GM23338 (cell line): ENCODE data around the gene PHTF2. TPM values are rescaled to one million over a fixed set of nuclear protein-coding genes. Genes with fewer than 3 reads are reported as not detected.

Experiments
- ATAC-seq: fragments of 200-7000 bp; cut with Tn5 transposase; 3 replicates; pipeline ENCODE4 v1.9.1; 2020
- DNase-seq: peaks from one replicate; pipeline ENCODE4 v3.0.0-alpha.2; 2015; ENCODE audit warnings: low spot score
- H2AFZ ChIP-seq: fragments of 200-600 bp; sonication (generic); 2 replicates; pipeline ENCODE4 v1.8.0; 2016; ENCODE audit warnings: antibody characterized with exemption, mild to moderate bottlenecking, moderate library complexity
- H3F3A ChIP-seq: fragments of 200-600 bp; sonication (generic); replicated peaks from 2 replicates; pipeline ENCODE4 v1.8.0; 2017; ENCODE audit warnings: antibody characterized with exemption, mixed run types, low read depth
- H3K27ac ChIP-seq: fragments of 200-600 bp; sonication (generic); 2 replicates; pipeline ENCODE4 v1.6.1; 2016; ENCODE audit warnings: low read depth
- H3K27me3 ChIP-seq: fragments of 200-600 bp; sonication (generic); 2 replicates; pipeline ENCODE4 v1.8.0; 2016; ENCODE audit warnings: mild to moderate bottlenecking, mixed run types, moderate library complexity; ENCODE audit not compliant: insufficient read depth
- H3K36me3 ChIP-seq: fragments of 200-600 bp; sonication (generic); 2 replicates; pipeline ENCODE4 v1.8.0; 2016; ENCODE audit warnings: mild to moderate bottlenecking; ENCODE audit not compliant: insufficient read depth
- H3K4me1 ChIP-seq: fragments of 200-600 bp; sonication (generic); 2 replicates; pipeline ENCODE4 v1.8.0; 2016; ENCODE audit warnings: mild to moderate bottlenecking, moderate library complexity; ENCODE audit not compliant: insufficient read depth
- H3K4me2 ChIP-seq: fragments of 200-600 bp; sonication (generic); 2 replicates; pipeline ENCODE4 v1.7.1; 2017; ENCODE audit warnings: mixed run types
- H3K4me3 ChIP-seq: fragments of 200-600 bp; sonication (generic); 2 replicates; pipeline ENCODE4 v1.6.1; 2016; ENCODE audit warnings: mixed run types
- H3K79me2 ChIP-seq: fragments of 200-600 bp; sonication (generic); replicated peaks from 2 replicates; pipeline ENCODE4 v1.8.0; 2017; ENCODE audit warnings: mild to moderate bottlenecking; ENCODE audit not compliant: insufficient read depth
- H3K9me2 ChIP-seq: fragments of 200-600 bp; sonication (generic); 2 replicates; pipeline ENCODE4 v1.8.0; 2017; ENCODE audit not compliant: insufficient read depth
- H4K20me1 ChIP-seq: fragments of 200-600 bp; sonication (generic); replicated peaks from 2 replicates; pipeline ENCODE4 v1.8.0; 2017; ENCODE audit warnings: mild to moderate bottlenecking; ENCODE audit not compliant: insufficient read depth
- H3K27ac Mint-ChIP-seq: 2 replicates; pipeline ENCODE4 v1.8.0; 2020; ENCODE audit warnings: inconsistent platforms, mild to moderate bottlenecking, moderate library complexity, mixed read lengths
- H3K27me3 Mint-ChIP-seq: 3 replicates; pipeline ENCODE4 v1.8.0; 2022; ENCODE audit warnings: low read depth, mild to moderate bottlenecking, moderate library complexity, mixed read lengths, inconsistent platforms; ENCODE audit not compliant: insufficient read depth, poor library complexity
- H3K36me3 Mint-ChIP-seq: 3 replicates; pipeline ENCODE4 v1.8.0; 2021; ENCODE audit warnings: low read depth, mild to moderate bottlenecking, inconsistent platforms, moderate library complexity, mixed read lengths
- H3K4me1 Mint-ChIP-seq: 3 replicates; pipeline ENCODE4 v1.8.0; 2020; ENCODE audit warnings: mild to moderate bottlenecking, inconsistent platforms, mixed read lengths
- H3K4me3 Mint-ChIP-seq: 3 replicates; pipeline ENCODE4 v1.8.0; 2021; ENCODE audit warnings: moderate library complexity, mild to moderate bottlenecking, inconsistent platforms, mixed read lengths
- H3K9me3 Mint-ChIP-seq: 3 replicates; pipeline ENCODE4 v1.8.0; 2020; ENCODE audit warnings: moderate library complexity, mild to moderate bottlenecking, inconsistent platforms, mixed read lengths
- CREB1 ChIP-seq: fragments of 250-450 bp; sonication (Bioruptor Pico); IDR thresholded peaks from 2 replicates; pipeline ENCODE4 v1.5.0; 2020; ENCODE audit warnings: low read depth, mild to moderate bottlenecking, moderate library complexity
- CTCF ChIP-seq, 2 experiments: fragments of 200-600 bp in 1 of 2; sonication (generic) in 1 of 2; conservative IDR thresholded peaks; 2 replicates each; pipeline versions ENCODE4 v1.5.1 to v1.6.1; 2016 to 2017; ENCODE audit warnings: antibody characterized with exemption in 2 of 2, low read depth in 2 of 2, mild to moderate bottlenecking in 2 of 2, moderate library complexity in 1 of 2
- ETS1 ChIP-seq: IDR thresholded peaks from 2 replicates; pipeline ENCODE4 v1.6.1; 2016; ENCODE audit warnings: antibody characterized with exemption
- EZH2 ChIP-seq: fragments of 200-600 bp; sonication (generic); IDR thresholded peaks from one replicate; pipeline ENCODE4 v1.8.0; 2017; ENCODE audit warnings: antibody characterized with exemption, mild to moderate bottlenecking, low read depth; ENCODE audit not compliant: unreplicated experiment
- JUNB ChIP-seq: IDR thresholded peaks from one replicate; pipeline ENCODE4 v1.6.1; 2016; ENCODE audit warnings: antibody characterized with exemption; ENCODE audit not compliant: unreplicated experiment
- NANOG ChIP-seq: IDR thresholded peaks from 2 replicates; pipeline ENCODE4 v1.6.1; 2016; ENCODE audit warnings: antibody characterized with exemption, borderline replicate concordance
- POLR2AphosphoS5 ChIP-seq: IDR thresholded peaks from 2 replicates; pipeline ENCODE4 v1.6.1; 2016; ENCODE audit warnings: antibody characterized with exemption, low read depth
- REST ChIP-seq: IDR thresholded peaks from one replicate; pipeline ENCODE4 v1.6.1; 2018; ENCODE audit warnings: antibody characterized with exemption; ENCODE audit not compliant: unreplicated experiment
- STAT1 ChIP-seq: IDR thresholded peaks from one replicate; pipeline ENCODE4 v1.6.1; 2016; ENCODE audit warnings: antibody characterized with exemption; ENCODE audit not compliant: unreplicated experiment
- ZNF462 ChIP-seq: fragments of 250-450 bp; sonication (Bioruptor Pico); IDR thresholded peaks from 2 replicates; pipeline ENCODE4 v1.5.0; 2020; ENCODE audit warnings: mild to moderate bottlenecking, moderate library complexity
- polyA plus RNA-seq: library from polyadenylated mRNA; unstranded; fragments of >200 nt; fragmentation: Nextera tagmentation; extraction: Ambion mirVana; gene quantifications from 2 replicates; pipeline ENCODE4 v1.2.1, GENCODE V29; 2016
- total RNA-seq: library from RNA; depleted of rRNA; stranded (reverse); fragments of >200 nt; shearing (Covaris generic); gene quantifications from 2 replicates; pipeline ENCODE4 v1.2.3, GENCODE V29; 2014

The PHTF2 gene
- total and polyA plus RNA-seq, 2 experiments from 2014 or later = 14.6 to 24.1 TPM

- no peaks in the 10 kb centered on the region for H3K4me1 ChIP-seq
- H3K79me2 ChIP-seq = no peaks in the 10 kb centered on the region
- ATAC-seq = no peak
- no peaks in the 10 kb centered on the region for H4K20me1 ChIP-seq
- H3K4me2 ChIP-seq = no peak overlapping the region
- no peaks in the 10 kb centered on the region for H3K36me3 ChIP-seq
- H3K9me3 Mint-ChIP-seq = no peaks in the 10 kb centered on the region
- no peaks in the 10 kb centered on the region for H3K27me3 ChIP-seq
- no peak overlapping the region for H2AFZ ChIP-seq
- H3K27ac ChIP-seq = no peak overlapping the region
- no peak overlapping the region for H3K4me3 Mint-ChIP-seq
- H3K27ac Mint-ChIP-seq = no peak overlapping the region
- TF ChIP-seq CREB1 (no peak), REST (no peak), CTCF (conservative IDR thresholded peaks at IDR 0.05; ENCODE audit: low read depth in 2 of 2) (no peak), JUNB (no peak), EZH2 (no peak), STAT1 (no peak), ETS1 (no peak), POLR2AphosphoS5 (no peak), NANOG (no peak)
- H3K36me3 Mint-ChIP-seq = no peaks in the 10 kb centered on the region
- no peaks in the 10 kb centered on the region for H3K9me2 ChIP-seq
- no peaks in the 10 kb centered on the region for H3K4me1 Mint-ChIP-seq
- no peaks in the 10 kb centered on the region for H3K27me3 Mint-ChIP-seq
- H3F3A ChIP-seq = no peaks in the 10 kb centered on the region
- no peak overlapping the region for H3K4me3 ChIP-seq
- no peak for DNase-seq
Measured at GRCh38 chr7:77894574-77895091, 96.1 kb downstream of the PHTF2 start.

GRCh38 chr7:77895905-77896304, 97.3 kb downstream of the PHTF2 start:
- Histone ChIP-seq H3K27ac (no peak overlapping the region), H3K4me1 (no peaks in the 10 kb centered on the region), H3K27me3 (no peaks in the 10 kb centered on the region), H2AFZ (no peak overlapping the region), H3K36me3 (no peaks in the 10 kb centered on the region), H3K79me2 (no peaks in the 10 kb centered on the region), H3K9me2 (no peaks in the 10 kb centered on the region), H4K20me1 (no peaks in the 10 kb centered on the region), H3F3A (no peaks in the 10 kb centered on the region), H3K4me2 (no peak overlapping the region), H3K4me3 (no peak overlapping the region)
- Mint-ChIP-seq H3K36me3 (no peaks in the 10 kb centered on the region), H3K9me3 (no peaks in the 10 kb centered on the region), H3K4me3 (no peak overlapping the region), H3K4me1 (no peaks in the 10 kb centered on the region), H3K27me3 (no peaks in the 10 kb centered on the region), H3K27ac (no peak overlapping the region)
- TF ChIP-seq CREB1 (no peak), EZH2 (no peak), POLR2AphosphoS5 (no peak), NANOG (no peak), ZNF462 (CRISPR knock-in tag) (no peak)
- no peak for ATAC-seq
- DNase-seq = no peak
